CD4-positive, alpha-beta T cell (primary cell): Measurements from ENCODE around the gene GSG1L. TPM values are rescaled to one million over a fixed set of nuclear protein-coding genes. Genes with fewer than 3 reads are reported as not detected.
A peak's percentile ranks its signal among the peaks of the same experiment; 100 is the strongest.

ENCODE experiments used
- ATAC-seq: fragments of 200-7000 bp; cut with Tn5 transposase; one replicate; pipeline ENCODE4 v1.10.0; 2022; ENCODE audit warnings: mild to moderate bottlenecking; ENCODE audit not compliant: poor library complexity
- CTCF ChIA-PET: fragments of 350-600 bp; sonication (Branson Sonifier 250); formaldehyde crosslinking; loops from one replicate; lab custom pipeline; 2021; ENCODE audit warnings: antibody characterized with exemption, inconsistent platforms; lab: Charles Lee
- POLR2A ChIA-PET: fragments of 350-600 bp; sonication (Branson Sonifier 250); formaldehyde crosslinking; loops from one replicate; lab custom pipeline; 2021; ENCODE audit warnings: antibody characterized with exemption, inconsistent platforms; lab: Charles Lee
- DNase-seq, 14 experiments: peaks; one replicate each; pipeline ENCODE4 v3.0.0-alpha.2; 2013 to 2020; ENCODE audit warnings: mixed read lengths in 2 of 14
- H3K27ac ChIP-seq, 2 donors: one replicate each; pipeline versions ENCODE4 v1.5.1 to v1.7.0; 2013; ENCODE audit warnings: low read length in 2 of 2, low read depth in 1 of 2, mild to moderate bottlenecking in 1 of 2
- H3K27me3 ChIP-seq, 2 experiments: 1 replicate in 1 of 2; 2 replicates in 1 of 2; pipeline versions ENCODE4 v1.6.1 to v1.7.0; 2013; ENCODE audit warnings: low read length in 2 of 2, control low read depth in 1 of 2, mild to moderate bottlenecking in 1 of 2, moderate library complexity in 1 of 2; ENCODE audit not compliant: insufficient read depth in 2 of 2, control insufficient read depth in 1 of 2
- H3K36me3 ChIP-seq: one replicate; pipeline ENCODE4 v1.6.1; 2013; ENCODE audit warnings: low read length, control low read depth; ENCODE audit not compliant: insufficient read depth
- H3K4me1 ChIP-seq: one replicate; pipeline ENCODE4 v1.6.1; 2013; ENCODE audit warnings: low read length, control low read depth; ENCODE audit not compliant: insufficient read depth
- H3K4me3 ChIP-seq: one replicate; pipeline ENCODE4 v1.5.1; 2013; ENCODE audit warnings: mild to moderate bottlenecking, low read length, moderate library complexity
- H3K9me3 ChIP-seq, 2 experiments: 1 replicate in 1 of 2; 2 replicates in 1 of 2; pipeline versions ENCODE4 v1.6.1 to v1.7.0; 2013; ENCODE audit warnings: low read length in 2 of 2, mild to moderate bottlenecking in 2 of 2, control low read depth in 1 of 2, moderate library complexity in 1 of 2; ENCODE audit not compliant: control insufficient read depth in 1 of 2, insufficient read depth in 1 of 2
- H3K27ac Mint-ChIP-seq: one replicate; pipeline ENCODE4 v1.8.0; 2020; ENCODE audit warnings: mixed read lengths
- H3K27me3 Mint-ChIP-seq: one replicate; pipeline ENCODE4 v1.8.0; 2021; ENCODE audit warnings: mixed read lengths
- H3K36me3 Mint-ChIP-seq: one replicate; pipeline ENCODE4 v1.8.0; 2021; ENCODE audit warnings: low read depth, mixed read lengths
- H3K4me1 Mint-ChIP-seq: one replicate; pipeline ENCODE4 v1.8.0; 2021; ENCODE audit warnings: low read depth, mixed read lengths
- H3K4me3 Mint-ChIP-seq: one replicate; pipeline ENCODE4 v1.8.0; 2020; ENCODE audit warnings: mild to moderate bottlenecking, mixed read lengths
- H3K9me3 Mint-ChIP-seq: one replicate; pipeline ENCODE4 v1.8.0; 2020; ENCODE audit warnings: mixed read lengths
- intact Hi-C, 2 experiments: fragments of 100-400 bp; cut with DNase I in 1 of 2; cut with micrococcal nuclease in 1 of 2; formaldehyde crosslinking; loops; one replicate each; pipeline versions ENCODE4 v1.15.1 to v1.9.0; 2023 to 2025; cut with DNase I, micrococcal nuclease
- total RNA-seq, 174 experiments: library from RNA in 2 of 174; stranded (reverse) in 2 of 174; gene quantifications; one replicate each; pipeline ENCODE4 v1.2.3 and lab custom pipeline; 2021 to 2026
- TF ChIP-seq, protein P1 (sequence below): fragments of 200-600 bp; IDR thresholded peaks from one replicate; pipeline ENCODE4 v1.8.0; 2022; ENCODE audit warnings: antibody characterized with exemption, mild to moderate bottlenecking

Gene GSG1L
- total RNA-seq, 2 experiments from 2014 or later, result not detected

DNA sequence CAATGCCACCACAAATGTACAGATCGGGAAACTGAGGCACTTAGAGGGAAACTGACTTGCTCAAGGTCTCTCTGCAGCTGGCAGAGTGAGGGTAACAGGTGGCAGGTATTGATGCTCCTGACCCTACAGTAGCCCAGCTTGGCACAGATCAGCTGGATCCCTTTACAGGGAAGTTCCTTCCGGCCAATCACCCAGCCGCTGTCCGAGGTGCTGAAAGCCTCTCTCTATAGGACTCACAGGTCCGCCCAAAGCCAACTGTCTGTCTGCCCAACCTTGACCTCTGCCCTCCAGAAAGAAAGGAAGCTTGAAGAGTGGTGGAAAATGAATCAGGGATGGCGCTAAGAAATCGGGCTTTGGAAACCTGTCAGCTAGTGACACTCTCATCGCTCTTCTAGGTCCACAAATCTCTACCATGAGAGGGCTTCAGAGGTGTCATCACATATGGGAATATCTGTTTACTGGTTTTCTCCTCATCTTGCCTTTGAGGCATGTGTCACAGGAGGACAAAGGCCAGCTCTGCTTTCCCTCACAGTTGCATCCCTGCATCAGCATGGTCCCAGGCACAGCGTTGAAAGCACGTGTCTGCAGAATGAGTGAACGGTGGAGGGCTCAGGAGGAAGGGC, 267.4 kb downstream of the GSG1L start:
- peak in 4 of 14 experiments; percentile 2 to 14 (median 8) for DNase-seq
- H3K4me3 ChIP-seq, result no peak overlapping the region
- intact Hi-C loops, result no loop called here
- no peak for ATAC-seq
- H3K9me3 ChIP-seq, result peaks cover 0 to 4% of the 10 kb centered on the region in 2 experiments
- H3K9me3 Mint-ChIP-seq, result no peaks in the 10 kb centered on the region
- peaks cover 47% of the 10 kb centered on the region for H3K27me3 Mint-ChIP-seq
- H3K4me3 Mint-ChIP-seq, result no peak overlapping the region
- no peaks in the 10 kb centered on the region for H3K36me3 ChIP-seq
- H3K27ac ChIP-seq, result no peak overlapping the region
- POLR2A ChIA-PET, result no interaction called here
- no peaks in the 10 kb centered on the region for H3K4me1 Mint-ChIP-seq
- H3K4me1 ChIP-seq, result no peaks in the 10 kb centered on the region
- H3K27me3 ChIP-seq, result no peaks in the 10 kb centered on the region
- no peaks in the 10 kb centered on the region for H3K36me3 Mint-ChIP-seq
- CTCF ChIA-PET, result no interaction called here
- H3K27ac Mint-ChIP-seq, result no peak overlapping the region
- TF ChIP-seq, protein P1, sequence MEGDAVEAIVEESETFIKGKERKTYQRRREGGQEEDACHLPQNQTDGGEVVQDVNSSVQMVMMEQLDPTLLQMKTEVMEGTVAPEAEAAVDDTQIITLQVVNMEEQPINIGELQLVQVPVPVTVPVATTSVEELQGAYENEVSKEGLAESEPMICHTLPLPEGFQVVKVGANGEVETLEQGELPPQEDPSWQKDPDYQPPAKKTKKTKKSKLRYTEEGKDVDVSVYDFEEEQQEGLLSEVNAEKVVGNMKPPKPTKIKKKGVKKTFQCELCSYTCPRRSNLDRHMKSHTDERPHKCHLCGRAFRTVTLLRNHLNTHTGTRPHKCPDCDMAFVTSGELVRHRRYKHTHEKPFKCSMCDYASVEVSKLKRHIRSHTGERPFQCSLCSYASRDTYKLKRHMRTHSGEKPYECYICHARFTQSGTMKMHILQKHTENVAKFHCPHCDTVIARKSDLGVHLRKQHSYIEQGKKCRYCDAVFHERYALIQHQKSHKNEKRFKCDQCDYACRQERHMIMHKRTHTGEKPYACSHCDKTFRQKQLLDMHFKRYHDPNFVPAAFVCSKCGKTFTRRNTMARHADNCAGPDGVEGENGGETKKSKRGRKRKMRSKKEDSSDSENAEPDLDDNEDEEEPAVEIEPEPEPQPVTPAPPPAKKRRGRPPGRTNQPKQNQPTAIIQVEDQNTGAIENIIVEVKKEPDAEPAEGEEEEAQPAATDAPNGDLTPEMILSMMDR, result no peak

DNA sequence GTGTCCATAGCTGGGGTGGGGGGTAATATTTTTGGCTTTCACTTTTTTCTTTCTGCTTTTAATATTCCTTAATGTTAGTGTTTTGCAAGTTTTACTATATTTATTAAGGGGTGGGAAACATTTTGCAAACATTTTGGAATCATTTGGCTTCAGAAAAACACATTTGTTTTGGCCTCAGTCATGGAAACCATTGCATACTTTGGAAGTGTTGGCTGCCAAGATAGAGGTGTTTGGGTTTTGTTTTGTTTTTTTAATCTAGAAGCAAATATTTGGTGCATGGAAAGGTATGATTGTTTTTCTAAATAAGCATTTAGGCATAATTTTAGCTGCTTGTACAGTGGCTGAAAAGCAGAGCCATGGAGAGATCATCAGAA, 270.3 kb downstream of the GSG1L start:
- ATAC-seq (no peak), DNase-seq (no peak)
- Histone ChIP-seq H3K9me3 (peaks cover 0 to 17% of the 10 kb centered on the region in 2 experiments), H3K4me1 (no peaks in the 10 kb centered on the region), H3K27ac (no peak overlapping the region), H3K36me3 (no peaks in the 10 kb centered on the region), H3K4me3 (no peak overlapping the region), H3K27me3 (no peaks in the 10 kb centered on the region)
- TF ChIP-seq, protein P1, result no peak
- Mint-ChIP-seq H3K4me1 (no peaks in the 10 kb centered on the region), H3K36me3 (no peaks in the 10 kb centered on the region), H3K4me3 (no peak overlapping the region), H3K27ac (no peak overlapping the region), H3K27me3 (peaks cover 39% of the 10 kb centered on the region), H3K9me3 (no peaks in the 10 kb centered on the region)
- intact Hi-C loops, result no loop called here
- ChIA-PET CTCF (no interaction called here), POLR2A (no interaction called here)

GRCh38 chr16:27792486-27793248, 270.8 kb downstream of the GSG1L start:
- ATAC-seq, result no peak
- no peak for DNase-seq
- CTCF ChIA-PET, result no interaction called here
- TF ChIP-seq, protein P1, result no peak
- H3K4me3 Mint-ChIP-seq, result no peak overlapping the region
- Histone ChIP-seq H3K4me3 (no peak overlapping the region), H3K27me3 (no peaks in the 10 kb centered on the region), H3K9me3 (peaks cover 0 to 18% of the 10 kb centered on the region in 2 experiments), H3K27ac (no peak overlapping the region), H3K4me1 (no peaks in the 10 kb centered on the region), H3K36me3 (no peaks in the 10 kb centered on the region)
- H3K36me3 Mint-ChIP-seq, result no peaks in the 10 kb centered on the region
- no peak overlapping the region for H3K27ac Mint-ChIP-seq
- H3K9me3 Mint-ChIP-seq, result no peaks in the 10 kb centered on the region
- H3K27me3 Mint-ChIP-seq, result peaks cover 34% of the 10 kb centered on the region
- no peaks in the 10 kb centered on the region for H3K4me1 Mint-ChIP-seq
- POLR2A ChIA-PET, result no interaction called here
- intact Hi-C loops, result no loop called here
